ENCODE results near the gene KRT85.
"Not testable (repeated sequence)": the region's sequence is repeated elsewhere in the genome, so short reads cannot be mapped to it uniquely, and the experiment has no call there.

KRT85 gene

GRCh38 chr12:52366738-52367485 lies at the start of gene KRT85:
Gene KRT85 (minus strand): TSS chr12:52367481. CDS start chr12:52367405, 76 bp downstream.
- DNase-seq (ENCODE audit: low read depth in 2 of 2), result no peak

- no peak for DNase-seq (ENCODE audit: low read depth in 2 of 2)
These were observed 49.5 kb upstream of the KRT85 start for GRCh38 chr12:52416795-52417194.

- DNase-seq (ENCODE audit: low read depth in 2 of 2), result no peak
These were observed 48.8 kb upstream of the KRT85 start for GRCh38 chr12:52415870-52416750.

GRCh38 chr12:52414936-52415335 lies 47.7 kb upstream of the KRT85 start:
- DNase-seq (ENCODE audit: low read depth in 2 of 2), result no peak

- DNase-seq (ENCODE audit: low read depth in 2 of 2), result no peak
These were observed 46.6 kb upstream of the KRT85 start for GRCh38 chr12:52413782-52414345.

- no peak for DNase-seq (ENCODE audit: low read depth in 2 of 2)
These were observed 45.9 kb upstream of the KRT85 start for GRCh38 chr12:52413202-52413601.

- DNase-seq (ENCODE audit: low read depth in 2 of 2), result no peak
These were observed 44.5 kb upstream of the KRT85 start for GRCh38 chr12:52411815-52412214.

- not testable (repeated sequence) for DNase-seq (ENCODE audit: low read depth in 2 of 2)
These were observed 43.4 kb upstream of the KRT85 start for GRCh38 chr12:52410589-52411248.

- no peak for DNase-seq (ENCODE audit: low read depth in 2 of 2)
These were observed 40.6 kb upstream of the KRT85 start for GRCh38 chr12:52407918-52408317.

- no peak for DNase-seq (ENCODE audit: low read depth in 2 of 2)
These were observed 38.7 kb upstream of the KRT85 start, which contains the start of gene KRT82 for GRCh38 chr12:52405922-52406385. Gene KRT82 (minus strand): TSS chr12:52406335. CDS start chr12:52406277, 58 bp downstream.

- no peak for DNase-seq (ENCODE audit: low read depth in 2 of 2)
These were observed 37.7 kb upstream of the KRT85 start for GRCh38 chr12:52404951-52405350.

GRCh38 chr12:52403561-52403960 lies 36.3 kb upstream of the KRT85 start:
- no peak for DNase-seq (ENCODE audit: low read depth in 2 of 2)

GRCh38 chr12:52402873-52403540 lies 35.7 kb upstream of the KRT85 start:
- no peak for DNase-seq (ENCODE audit: low read depth in 2 of 2)

- no peak for DNase-seq (ENCODE audit: low read depth in 2 of 2)
These were observed 35.1 kb upstream of the KRT85 start for GRCh38 chr12:52402377-52402776.

- no peak for DNase-seq (ENCODE audit: low read depth in 2 of 2)
These were observed 34.6 kb upstream of the KRT85 start for GRCh38 chr12:52401926-52402325.

- no peak for DNase-seq (ENCODE audit: low read depth in 2 of 2)
These were observed 34.2 kb upstream of the KRT85 start for GRCh38 chr12:52401526-52401925.

GRCh38 chr12:52400906-52401305 lies 33.6 kb upstream of the KRT85 start:
- no peak for DNase-seq (ENCODE audit: low read depth in 2 of 2)

GRCh38 chr12:52399756-52400155 lies 32.5 kb upstream of the KRT85 start:
- no peak for DNase-seq (ENCODE audit: low read depth in 2 of 2)

- no peak for DNase-seq (ENCODE audit: low read depth in 2 of 2)
These were observed 30.9 kb upstream of the KRT85 start for GRCh38 chr12:52398176-52398575.

GRCh38 chr12:52396656-52397055 lies 29.4 kb upstream of the KRT85 start:
- no peak for DNase-seq (ENCODE audit: low read depth in 2 of 2)

- DNase-seq (ENCODE audit: low read depth in 2 of 2), result no peak
These were observed 28.6 kb upstream of the KRT85 start for GRCh38 chr12:52395761-52396434.

All from stimulated activated CD4-positive, alpha-beta T cell treated with anti-CD3 and anti-CD28 coated beads, Interleukin-1b, Interleukin-23, amount 100 ng/mL, for 1 hour (primary cell).